GM19099 (cell line): Measurements from ENCODE around the gene TMUB2.

Experiments used
- POLR2A ChIP-seq: IDR thresholded peaks from 3 replicates; pipeline ENCODE4 v1.6.1; 2011; ENCODE audit warnings: low read depth; ENCODE audit not compliant: insufficient read length; ENCODE audit errors: extremely low read depth

TMUB2 gene

GRCh38 chr17:44186307-44187130, at the start of gene TMUB2:
TMUB2 (plus strand) TSS chr17:44186972; CDS start chr17:44187709, 737 bp downstream.
- TF ChIP-seq POLR2A: peak; percentile 97

- no peak for TF ChIP-seq POLR2A
These were observed 48.7 kb upstream of the TMUB2 start for GRCh38 chr17:44137891-44138709.

GRCh38 chr17:44144966-44145739, 41.6 kb upstream of the TMUB2 start:
- TF ChIP-seq POLR2A: no peak

GRCh38 chr17:44146375-44147346, 40.1 kb upstream of the TMUB2 start:
- no peak for TF ChIP-seq POLR2A

- TF ChIP-seq POLR2A: no peak
These were observed 39.0 kb upstream of the TMUB2 start for GRCh38 chr17:44147812-44148211.

- TF ChIP-seq POLR2A: no peak
These were observed 36.9 kb upstream of the TMUB2 start for GRCh38 chr17:44149750-44150329.

- no peak for TF ChIP-seq POLR2A
These were observed 33.9 kb upstream of the TMUB2 start for GRCh38 chr17:44152875-44153274.

- no peak for TF ChIP-seq POLR2A
These were observed 31.3 kb upstream of the TMUB2 start for GRCh38 chr17:44155488-44155887.

- TF ChIP-seq POLR2A: no peak
These were observed 27.1 kb upstream of the TMUB2 start for GRCh38 chr17:44159519-44160210.

- TF ChIP-seq POLR2A: no peak
These were observed 22.3 kb upstream of the TMUB2 start for GRCh38 chr17:44164476-44164875.

- no peak for TF ChIP-seq POLR2A
These were observed 19.5 kb upstream of the TMUB2 start for GRCh38 chr17:44167181-44167861.

GRCh38 chr17:44170135-44170498, 16.7 kb upstream of the TMUB2 start:
- TF ChIP-seq POLR2A: no peak
